Ramos (cell line): ENCODE results near the gene MYO1H.
"Not testable (repeated sequence)": the region's sequence is repeated elsewhere in the genome, so short reads cannot be mapped to it uniquely, and the experiment has no call there.

Source experiments
- in situ Hi-C: fragments of 300-500 bp; cut with MboI; formaldehyde crosslinking; loops from one replicate; pipeline ENCODE4 v1.14.3; 2022; ENCODE audit warnings: low sequenced_read_pairs; ENCODE audit not compliant: unreplicated experiment

Gene MYO1H

DNA sequence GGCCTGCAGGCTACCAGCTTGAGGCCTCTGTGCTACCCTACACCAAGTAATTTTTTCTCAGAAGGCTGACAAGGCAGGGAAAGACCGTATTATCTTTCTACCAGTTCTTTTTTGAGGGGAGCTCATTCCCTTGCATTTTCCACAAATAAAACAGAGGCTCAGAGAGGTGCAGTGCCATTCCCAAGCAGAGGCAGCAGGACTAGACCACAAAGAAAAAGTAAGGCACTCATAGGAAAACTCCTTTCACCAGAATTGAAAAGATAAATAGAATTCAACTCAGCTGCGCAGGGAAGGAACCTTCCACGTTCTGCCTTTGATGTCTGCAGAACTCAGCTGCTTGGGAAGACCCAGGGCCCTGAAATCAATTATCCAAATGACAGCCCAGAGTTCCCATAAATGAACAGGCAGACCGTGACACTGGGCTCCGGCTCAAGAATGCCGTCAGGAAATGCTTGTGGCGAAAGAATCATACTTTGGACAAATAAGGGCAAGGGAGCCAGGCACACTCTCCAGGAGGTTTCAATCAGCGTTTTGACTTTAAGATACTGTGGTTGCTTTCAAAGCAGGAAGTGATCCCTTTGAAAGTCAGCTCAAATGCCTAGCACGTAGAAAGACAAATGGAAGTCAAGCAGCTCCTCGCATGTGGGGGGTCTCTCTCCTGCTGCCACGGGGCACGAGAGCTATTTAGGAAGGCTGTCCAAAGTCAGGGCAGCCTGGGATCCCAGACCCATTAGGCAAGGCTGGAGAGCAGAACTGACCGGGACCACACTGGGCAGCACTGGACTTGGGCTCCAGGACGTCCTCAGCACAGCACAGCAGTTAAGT, 115.4 kb downstream of the MYO1H start:
- in situ Hi-C loops, result no loop called here

GRCh38 chr12:109463756-109464155, 116.1 kb downstream of the MYO1H start:
- in situ Hi-C loops, result no loop called here

GRCh38 chr12:109464642-109465351, 117.1 kb downstream of the MYO1H start:
- in situ Hi-C loops, result no loop called here

DNA sequence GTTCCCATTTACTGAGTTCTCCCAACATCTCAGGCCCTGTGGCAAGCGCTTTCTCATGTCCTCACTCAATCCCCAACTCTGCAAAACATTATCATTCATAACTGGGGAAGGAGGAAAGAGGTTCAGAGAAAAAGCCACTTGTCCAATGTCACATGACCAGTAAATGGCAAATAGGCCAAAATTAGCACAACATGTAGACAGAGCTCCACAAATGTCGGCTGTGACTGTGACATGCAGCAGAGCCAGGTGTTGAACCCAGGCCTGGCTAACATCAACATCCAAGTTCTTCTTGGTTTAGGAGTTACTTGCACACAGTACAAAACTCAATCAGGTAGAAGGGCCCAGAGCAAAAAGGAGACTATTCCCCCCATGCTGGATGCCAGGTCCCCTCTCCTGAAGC, 118.6 kb downstream of the MYO1H start:
- in situ Hi-C loops, result no loop called here

DNA sequence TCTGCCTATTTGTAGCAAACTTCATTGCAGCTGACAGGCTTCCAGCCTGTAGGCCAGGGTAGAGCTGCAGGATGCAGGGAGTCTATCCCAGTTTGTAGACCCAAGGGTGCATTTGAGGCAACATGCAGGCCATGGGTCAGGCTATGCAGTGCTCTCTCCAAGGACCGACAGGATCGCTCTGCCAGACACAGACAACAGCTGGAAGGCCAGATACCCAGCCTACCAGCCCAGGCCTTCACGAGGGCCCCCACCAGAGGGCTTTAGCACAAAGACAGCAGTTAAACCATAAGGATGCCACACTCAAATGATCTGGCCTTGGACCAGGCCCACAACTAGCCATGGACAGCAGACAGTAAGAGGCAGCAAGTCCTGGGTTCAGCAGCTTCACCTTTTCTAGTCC, 119.1 kb downstream of the MYO1H start:
- in situ Hi-C loops, result no loop called here

DNA sequence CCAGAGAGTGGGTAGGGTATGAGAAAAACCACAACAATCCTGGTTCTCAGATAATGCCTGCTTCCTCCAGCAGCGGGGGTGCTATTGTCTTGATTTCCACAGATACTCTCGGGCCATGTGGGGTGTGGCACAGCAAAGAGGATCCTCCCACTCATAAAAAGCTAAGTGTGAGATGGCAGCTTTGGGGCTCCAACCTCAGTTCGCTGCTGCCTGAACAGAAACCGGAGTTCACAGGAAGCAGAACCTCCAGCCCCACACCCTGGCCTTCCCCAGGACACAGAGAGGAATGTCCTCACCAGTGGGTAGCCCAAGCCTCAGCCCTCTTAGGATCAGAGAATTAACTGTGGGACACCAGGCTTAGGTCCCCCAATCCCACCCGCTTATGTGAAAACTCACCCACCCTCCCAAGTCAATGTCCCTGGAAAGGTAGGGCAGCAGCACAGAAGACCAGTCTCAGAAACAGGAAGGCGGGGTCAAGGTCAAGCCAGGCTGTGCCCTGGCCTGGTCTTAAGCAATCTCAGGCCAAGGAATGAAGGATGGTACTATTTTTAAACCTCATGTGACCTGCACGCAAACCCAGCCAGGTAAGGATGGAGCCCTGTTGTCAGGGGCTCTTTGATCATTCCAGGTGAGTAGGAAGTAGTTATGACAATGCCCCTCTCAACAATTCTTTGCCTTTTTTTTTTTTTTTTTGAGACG, 120.4 kb downstream of the MYO1H start:
- in situ Hi-C loops, result no loop called here

DNA sequence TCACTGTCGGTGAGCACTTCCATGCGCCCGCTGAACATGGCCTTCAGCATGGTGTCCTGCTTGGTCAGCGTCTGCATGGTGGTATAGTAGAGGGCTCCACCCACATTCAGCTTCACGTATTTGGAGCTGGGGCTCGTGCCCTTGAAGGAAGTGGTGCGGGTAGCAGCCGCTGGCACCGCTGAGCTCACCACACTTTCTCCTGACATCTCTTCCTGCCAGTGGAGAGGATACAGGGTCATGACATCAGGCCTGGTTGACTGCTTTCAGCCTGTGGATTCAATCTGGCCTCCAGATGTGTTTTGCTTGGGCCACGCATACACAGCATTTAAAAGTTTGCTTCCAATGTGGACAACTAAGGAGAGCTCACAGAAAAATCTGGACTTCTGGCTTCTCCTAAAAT, 121.8 kb downstream of the MYO1H start:
- in situ Hi-C loops, result no loop called here

DNA sequence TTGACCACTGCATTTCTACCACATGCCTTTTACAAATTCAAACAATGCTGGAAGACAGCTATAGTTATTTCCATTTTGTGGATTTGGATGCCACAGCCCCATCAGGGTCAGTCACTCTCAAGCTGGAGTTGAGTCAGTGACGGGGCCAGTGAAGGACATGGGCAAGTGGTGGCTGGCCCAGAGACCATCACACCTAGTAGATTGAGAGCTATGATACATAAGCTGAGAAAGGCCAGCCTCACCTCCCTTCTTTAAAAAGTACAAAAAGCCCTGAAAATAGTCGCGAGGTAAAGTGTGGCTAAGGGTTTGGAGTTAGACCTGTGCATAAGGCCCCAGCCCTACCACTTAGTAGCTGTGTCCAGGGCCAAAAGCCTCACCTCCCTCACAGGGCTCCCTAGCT, 125.3 kb downstream of the MYO1H start:
- in situ Hi-C loops, result no loop called here

- in situ Hi-C loops, result not testable (repeated sequence)
Observed at GRCh38 chr12:109473526-109474270, 126.0 kb downstream of the MYO1H start.

GRCh38 chr12:109475121-109475520, 127.4 kb downstream of the MYO1H start:
- in situ Hi-C loops, result no loop called here

DNA sequence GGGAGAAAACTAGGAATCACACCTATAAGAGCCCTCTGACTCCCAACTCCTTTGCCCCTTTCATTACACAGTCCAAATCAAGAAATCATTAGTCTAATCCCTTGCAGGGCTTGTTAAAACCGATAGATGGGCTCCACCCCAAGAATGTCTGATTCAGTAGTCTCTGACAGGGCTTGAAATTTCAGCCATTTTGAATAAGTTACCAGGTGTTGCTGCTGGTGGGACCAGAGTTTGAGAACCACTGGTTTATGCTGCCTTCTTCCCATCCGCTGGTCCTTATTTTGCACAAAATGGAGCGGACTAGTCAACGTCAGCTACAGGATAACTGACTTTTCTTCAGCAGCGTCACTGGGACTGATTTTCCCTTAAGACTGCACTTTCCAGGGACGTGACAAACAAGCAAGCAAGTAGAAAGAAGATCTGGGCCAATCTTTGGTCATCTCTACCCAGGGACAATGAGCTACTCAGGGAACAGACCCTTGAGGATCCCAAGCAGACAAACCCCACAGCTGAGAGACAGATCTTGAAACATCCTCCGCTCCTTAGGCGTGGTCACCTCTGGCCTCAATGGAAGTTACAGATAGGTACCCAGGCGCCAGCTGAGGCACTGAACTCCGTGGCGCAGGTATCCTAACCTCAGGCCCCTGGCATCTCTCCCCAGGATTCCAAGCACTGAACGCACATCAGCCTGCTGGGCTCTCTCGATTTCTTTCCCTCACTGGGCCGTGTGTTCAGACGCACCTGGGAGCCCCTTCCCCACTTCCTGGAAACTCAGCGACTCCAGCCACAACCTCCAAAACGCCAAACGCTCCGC, 128.5 kb downstream of the MYO1H start:
- in situ Hi-C loops, result no loop called here

GRCh38 chr12:109476807-109477184, 129.1 kb downstream of the MYO1H start:
- in situ Hi-C loops, result no loop called here

GRCh38 chr12:109477185-109477962, 129.7 kb downstream of the MYO1H start, which contains the start of the genes KCTD10 and UBE3B:
Gene KCTD10, minus strand, starts transcription at chr12:109477300. Its CDS starts 38 bp downstream, at chr12:109477262.
Gene UBE3B, plus strand, starts transcription at chr12:109477634. Its CDS starts 5,918 bp downstream, at chr12:109483552.
- in situ Hi-C loops, result no loop called here

- in situ Hi-C loops, result no loop called here
Observed at GRCh38 chr12:109477963-109478315, 130.2 kb downstream of the MYO1H start.

DNA sequence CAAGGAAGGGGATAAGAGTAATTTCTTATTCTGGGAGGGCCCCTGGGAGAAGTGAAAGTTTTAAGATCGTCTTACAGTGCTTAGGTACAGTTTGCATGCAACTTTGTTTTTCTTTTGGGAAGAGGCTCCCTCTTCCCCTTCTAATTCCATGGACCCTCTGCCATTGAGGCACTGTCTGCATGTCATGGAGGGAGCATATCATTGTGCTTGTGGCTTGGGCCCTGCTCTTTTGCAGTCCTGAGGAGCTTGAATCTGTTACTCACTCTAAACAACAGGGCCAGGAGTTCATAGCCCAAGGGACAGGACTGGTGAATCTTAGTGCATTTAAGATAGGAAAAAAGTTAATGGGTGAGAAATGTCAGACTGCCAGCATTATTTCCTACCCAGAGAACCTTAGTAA, 132.1 kb downstream of the MYO1H start:
- in situ Hi-C loops, result no loop called here

DNA sequence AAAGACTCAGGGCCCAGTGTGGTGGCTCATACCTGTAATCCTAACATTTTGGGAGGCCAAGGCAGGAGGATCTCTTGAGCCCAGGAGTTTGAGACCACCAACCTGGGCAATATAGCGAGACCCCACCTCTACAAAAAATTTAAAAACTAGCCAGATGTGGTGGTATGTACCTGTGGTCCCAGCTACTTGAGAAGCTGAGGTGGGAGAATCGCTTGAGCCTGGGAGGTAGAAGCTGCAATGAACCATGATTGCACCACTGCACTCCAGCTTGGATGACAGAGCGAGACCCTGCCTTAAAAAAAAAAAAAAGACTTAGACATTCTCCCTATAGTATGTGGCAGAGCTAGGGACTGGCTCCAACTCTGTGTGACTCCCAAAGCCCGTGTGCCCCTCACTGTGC, 132.7 kb downstream of the MYO1H start:
- in situ Hi-C loops, result no loop called here

DNA sequence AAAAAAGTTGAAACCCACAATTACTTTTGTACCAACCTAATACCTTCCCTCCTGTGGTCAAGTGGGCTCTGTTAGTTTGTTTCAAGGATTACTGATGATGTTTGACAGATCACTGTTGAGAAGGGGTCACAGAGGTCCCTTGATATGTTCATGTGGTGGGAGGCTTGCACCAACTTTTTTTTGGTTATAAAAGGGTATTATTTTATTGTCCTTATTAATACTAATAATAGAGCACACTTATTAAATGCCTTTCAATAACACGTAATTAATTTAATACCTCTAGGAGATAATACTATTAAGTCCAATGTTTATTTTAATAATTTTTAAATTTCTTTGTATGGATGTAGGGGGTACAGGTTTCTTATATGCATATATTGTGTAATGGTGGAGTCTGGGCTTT, 134.2 kb downstream of the MYO1H start:
- in situ Hi-C loops, result no loop called here

- in situ Hi-C loops, result no loop called here
Observed at GRCh38 chr12:109482491-109482890, 134.8 kb downstream of the MYO1H start.

DNA sequence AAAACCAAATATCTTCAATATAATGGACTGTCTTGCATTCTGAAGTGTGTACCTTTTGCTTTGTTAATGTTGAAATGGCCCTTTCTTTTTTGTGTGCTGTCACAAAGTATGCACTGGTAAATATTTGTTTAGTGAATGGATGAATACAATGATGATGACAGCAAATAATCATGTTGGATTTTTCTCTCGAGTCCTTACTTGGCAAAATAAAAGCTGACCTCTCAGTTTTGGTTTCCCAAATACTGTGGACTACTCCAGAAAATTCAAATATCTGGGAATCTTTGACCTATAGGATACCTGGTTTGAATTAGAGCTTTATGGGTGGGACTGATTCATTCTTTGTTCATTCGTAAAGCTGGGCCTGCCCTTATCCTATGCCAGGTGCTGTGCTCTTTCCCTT, 135.2 kb downstream of the MYO1H start:
- in situ Hi-C loops, result no loop called here
